Right lobe of liver (tissue), 6 donors: Measurements from ENCODE around the gene DYTN. TPM values are rescaled to one million over a fixed set of nuclear protein-coding genes. Genes with fewer than 3 reads are reported as not detected.
"Not testable (repeated sequence)": the region's sequence is repeated elsewhere in the genome, so short reads cannot be mapped to it uniquely, and the experiment has no call there.

Experiments used
- ATAC-seq, 4 donors: fragments of 200-7000 bp; cut with Tn5 transposase; one replicate each; pipeline ENCODE4 v1.9.1; 2020; ENCODE audit warnings: mild to moderate bottlenecking in 4 of 4, moderate library complexity in 4 of 4
- DNase-seq, 3 donors: peaks; one replicate each; pipeline ENCODE4 v3.0.0-alpha.2; 2020
- H3K27ac ChIP-seq, 3 donors: fragments of 200-600 bp; one replicate each; pipeline ENCODE4 v1.8.0; 2022
- H3K27me3 ChIP-seq, 2 donors: fragments of 200-600 bp; one replicate each; pipeline ENCODE4 v1.8.0; 2022
- H3K36me3 ChIP-seq, 4 donors: fragments of 200-600 bp; sonication (generic) in 1 of 4; one replicate each; pipeline versions ENCODE4 v1.5.1 to v1.8.0; 2017 to 2022; ENCODE audit warnings: control low read depth in 1 of 4
- H3K4me1 ChIP-seq, 4 donors: fragments of 200-600 bp; sonication (generic) in 1 of 4; one replicate each; pipeline versions ENCODE4 v1.5.1 to v1.8.0; 2017 to 2022; ENCODE audit warnings: control low read depth in 1 of 4
- H3K4me3 ChIP-seq, 3 donors: fragments of 200-600 bp; one replicate each; pipeline ENCODE4 v1.8.0; 2022
- H3K9me3 ChIP-seq, 4 donors: fragments of 200-600 bp; sonication (generic) in 1 of 4; one replicate each; pipeline versions ENCODE4 v1.5.1 to v1.8.0; 2017 to 2022; ENCODE audit warnings: control low read depth in 1 of 4
- POLR2A ChIP-seq: fragments of 450-650 bp; IDR thresholded peaks from one replicate; pipeline ENCODE4 v1.6.1; 2017; ENCODE audit warnings: antibody characterized with exemption, mild to moderate bottlenecking
- WGBS: methylation state at CpG from one replicate; pipeline ENCODE4 v1.1.6; 2018; ENCODE audit warnings: low coverage, low lambda C conversion rate; ENCODE audit not compliant: insufficient coverage; ENCODE audit errors: missing lambda C conversion rate; 5-methylcytosine and 5-hydroxymethylcytosine counted together
- intact Hi-C, 2 donors: fragments of 100-400 bp; cut with DNase I; formaldehyde crosslinking; loops; one replicate each; pipeline versions ENCODE4 v1.11.2 to v1.14.1; 2022
- total RNA-seq, 6 experiments: library from RNA; depleted of rRNA in 2 of 6; stranded (reverse); fragments of >200 nt in 2 of 6; fragmentation: NEBNext Ultra II Directional in 3 of 6; extraction: Animal tissue kit (Norgen Biotek cat#: 25700) in 3 of 6; gene quantifications; one replicate each; pipeline versions ENCODE4 v1.1.0 to v1.2.4, GENCODE V29; 2016 to 2023
- TF ChIP-seq, protein P1 (sequence below), 4 donors: fragments of 200-600 bp in 3 of 4; fragments of 450-650 bp in 1 of 4; IDR thresholded peaks; one replicate each; pipeline versions ENCODE4 v1.5.1 to v1.8.0; 2016 to 2022; ENCODE audit warnings: antibody characterized with exemption in 4 of 4, mild to moderate bottlenecking in 2 of 4
- donor health status: DM: no; HTN: yes; CAD: no.
- donor health status: DM: no; HTN: no; CAD: no.
- donor health status: DM: no; HTN: no; CAD: no.
- donor health status: DM: no; HTN: yes; CAD: no.
- donor health status: DM: no; HTN: yes; CAD: no.

DYTN gene
- total RNA-seq, 6 experiments from 2014 or later, result not detected

DNA sequence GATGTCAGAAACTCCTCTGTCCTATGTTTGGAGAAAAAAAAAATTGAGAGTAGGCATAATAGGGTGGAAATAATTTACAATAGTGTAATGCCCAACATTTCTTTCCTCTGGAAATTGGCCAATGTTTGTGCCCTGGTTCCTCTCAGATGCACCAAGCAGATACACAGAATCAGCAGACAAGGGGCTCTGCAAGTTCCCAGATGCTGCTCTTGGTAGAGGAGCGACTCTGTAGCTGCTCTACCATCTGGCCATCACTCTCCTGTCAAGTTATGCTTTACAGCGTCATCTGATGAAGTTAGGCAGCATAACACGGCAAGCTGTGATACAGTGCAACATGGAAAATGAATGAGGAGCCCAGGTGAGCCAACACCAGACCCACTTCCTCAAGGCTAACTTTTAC is 1.6 kb downstream of the DYTN start:
- Histone ChIP-seq H3K4me1 (no peaks in the 10 kb centered on the region), H3K27ac (no peak overlapping the region), H3K4me3 (no peak overlapping the region), H3K27me3 (no peaks in the 10 kb centered on the region), H3K36me3 (no peaks in the 10 kb centered on the region), H3K9me3 (no peaks in the 10 kb centered on the region)
- no peak for DNase-seq
- WGBS, result 59% methylated on average over 3 of the region's 3 CpGs
- intact Hi-C loops, result no loop called here
- ATAC-seq, result no peak
- TF ChIP-seq, protein P1, sequence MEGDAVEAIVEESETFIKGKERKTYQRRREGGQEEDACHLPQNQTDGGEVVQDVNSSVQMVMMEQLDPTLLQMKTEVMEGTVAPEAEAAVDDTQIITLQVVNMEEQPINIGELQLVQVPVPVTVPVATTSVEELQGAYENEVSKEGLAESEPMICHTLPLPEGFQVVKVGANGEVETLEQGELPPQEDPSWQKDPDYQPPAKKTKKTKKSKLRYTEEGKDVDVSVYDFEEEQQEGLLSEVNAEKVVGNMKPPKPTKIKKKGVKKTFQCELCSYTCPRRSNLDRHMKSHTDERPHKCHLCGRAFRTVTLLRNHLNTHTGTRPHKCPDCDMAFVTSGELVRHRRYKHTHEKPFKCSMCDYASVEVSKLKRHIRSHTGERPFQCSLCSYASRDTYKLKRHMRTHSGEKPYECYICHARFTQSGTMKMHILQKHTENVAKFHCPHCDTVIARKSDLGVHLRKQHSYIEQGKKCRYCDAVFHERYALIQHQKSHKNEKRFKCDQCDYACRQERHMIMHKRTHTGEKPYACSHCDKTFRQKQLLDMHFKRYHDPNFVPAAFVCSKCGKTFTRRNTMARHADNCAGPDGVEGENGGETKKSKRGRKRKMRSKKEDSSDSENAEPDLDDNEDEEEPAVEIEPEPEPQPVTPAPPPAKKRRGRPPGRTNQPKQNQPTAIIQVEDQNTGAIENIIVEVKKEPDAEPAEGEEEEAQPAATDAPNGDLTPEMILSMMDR (IDR thresholded peaks at IDR 0.05), result no peak
- TF ChIP-seq POLR2A, result no peak

DNA sequence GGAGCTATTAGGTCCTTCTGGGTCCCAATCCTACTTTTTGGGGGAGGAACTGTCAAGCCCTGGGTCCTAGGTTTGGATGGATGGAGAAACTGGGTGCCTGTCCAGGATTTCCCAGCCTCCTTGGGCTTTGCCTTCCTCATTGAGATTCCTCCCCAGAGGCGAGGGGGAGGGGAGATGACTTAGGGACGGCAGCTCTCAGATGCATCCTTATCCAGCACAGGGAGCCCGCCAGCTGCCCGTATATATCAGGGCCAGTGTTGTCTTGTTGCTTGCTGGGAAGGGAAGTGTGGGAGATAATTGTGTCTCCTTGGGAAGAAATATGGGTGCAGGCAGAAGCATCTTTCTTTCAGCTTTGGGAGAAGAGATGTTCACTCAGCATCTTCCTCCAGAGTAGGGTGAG is 3.0 kb downstream of the DYTN start:
- DNase-seq, H3K27me3 ChIP-seq, H3K4me1 ChIP-seq, H3K27ac ChIP-seq, H3K4me3 ChIP-seq, ATAC-seq, H3K36me3 ChIP-seq, H3K9me3 ChIP-seq, intact Hi-C loops: not testable (repeated sequence)
- no CpG with 5 or more reads among the region's 4 CpGs for WGBS

GRCh38 chr2:206713746-206714145 is 4.5 kb downstream of the DYTN start:
- TF ChIP-seq POLR2A, result no peak
- Histone ChIP-seq H3K4me1 (no peaks in the 10 kb centered on the region), H3K9me3 (no peaks in the 10 kb centered on the region), H3K36me3 (no peaks in the 10 kb centered on the region), H3K4me3 (no peak overlapping the region), H3K27ac (no peak overlapping the region), H3K27me3 (no peaks in the 10 kb centered on the region)
- intact Hi-C loops, result no loop called here
- ATAC-seq (peak in 2 of 4 donors; percentile 27 to 37), DNase-seq (no peak)
- 46% methylated on average over 4 of the region's 4 CpGs for WGBS

GRCh38 chr2:206708286-206708685 is 9.9 kb downstream of the DYTN start:
- ATAC-seq (no peak), DNase-seq (no peak)
- Histone ChIP-seq H3K4me3 (no peak overlapping the region), H3K9me3 (no peaks in the 10 kb centered on the region), H3K27ac (no peak overlapping the region), H3K27me3 (no peaks in the 10 kb centered on the region), H3K36me3 (no peaks in the 10 kb centered on the region), H3K4me1 (no peaks in the 10 kb centered on the region)
- no peak for TF ChIP-seq POLR2A
- TF ChIP-seq, protein P1 (IDR thresholded peaks at IDR 0.05), result no peak
- WGBS, result 51% methylated on average over 5 of the region's 5 CpGs
- intact Hi-C loops, result no loop called here

DNA sequence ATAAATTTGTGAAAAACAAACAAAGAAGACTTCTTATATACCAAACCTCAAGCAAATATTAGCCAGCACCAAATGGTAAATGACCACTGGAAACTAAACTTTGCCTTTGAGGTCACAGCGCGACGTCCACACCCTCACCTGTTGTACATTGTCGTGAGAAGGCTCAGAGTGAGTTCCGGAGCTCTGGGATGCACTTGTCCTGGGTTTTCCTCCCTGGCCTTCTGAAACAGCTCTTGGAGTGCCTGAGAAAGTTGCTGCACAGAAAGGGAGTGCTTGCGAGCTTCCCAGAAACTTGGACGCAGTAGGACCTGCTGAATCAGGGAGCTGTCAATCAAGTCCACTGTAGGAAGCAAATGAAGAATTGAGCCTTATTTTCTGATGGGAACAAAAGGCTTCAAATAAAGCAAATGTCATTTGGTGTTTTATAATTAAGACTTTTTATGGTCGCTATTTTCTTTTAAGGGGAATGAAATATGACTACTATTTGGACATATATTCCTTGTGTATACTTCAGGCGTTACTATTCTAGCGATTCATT is 11.0 kb downstream of the DYTN start:
- intact Hi-C loops, result no loop called here
- Histone ChIP-seq H3K9me3 (no peaks in the 10 kb centered on the region), H3K4me3 (no peak overlapping the region), H3K27me3 (no peaks in the 10 kb centered on the region), H3K4me1 (no peaks in the 10 kb centered on the region), H3K27ac (no peak overlapping the region), H3K36me3 (no peaks in the 10 kb centered on the region)
- ATAC-seq (no peak), DNase-seq (no peak)
- TF ChIP-seq POLR2A, result no peak
- TF ChIP-seq, protein P1 (IDR thresholded peaks at IDR 0.05), result no peak
- 49% methylated on average over 6 of the region's 10 CpGs for WGBS
